Kidney epithelial cell (primary cell): ENCODE measurements around the gene BCAR1. TPM values are rescaled to one million over a fixed set of nuclear protein-coding genes. Genes with fewer than 3 reads are reported as not detected.
"Not testable (repeated sequence)": the region's sequence is repeated elsewhere in the genome, so short reads cannot be mapped to it uniquely, and the experiment has no call there.

Experiments used
- DNase-seq: peaks from one replicate; pipeline ENCODE4 v3.0.0-alpha.2; 2010; ENCODE audit warnings: low read depth
- H3K27me3 ChIP-seq: 2 replicates; pipeline ENCODE4 v1.6.0; 2011; ENCODE audit warnings: low read length; ENCODE audit not compliant: control insufficient read depth, insufficient read depth
- H3K36me3 ChIP-seq: 2 replicates; pipeline ENCODE4 v1.5.1; 2011; ENCODE audit warnings: low read length; ENCODE audit not compliant: control insufficient read depth, insufficient read depth
- H3K4me3 ChIP-seq: 2 replicates; pipeline ENCODE4 v1.5.1; 2011; ENCODE audit warnings: low read depth, mild to moderate bottlenecking, control low read depth, low read length
- total RNA-seq: library from RNA; depleted of rRNA; stranded (reverse); fragments of >200 nt; gene quantifications from 2 replicates; pipeline ENCODE4 v1.2.3, GENCODE V29; 2015
- TF ChIP-seq, protein P1 (sequence below): IDR thresholded peaks from 2 replicates; pipeline ENCODE4 v1.5.1; 2011; ENCODE audit warnings: mild to moderate bottlenecking, moderate library complexity, low read length, control low read depth, inconsistent platforms; ENCODE audit not compliant: insufficient read depth, poor library complexity, severe bottlenecking

The BCAR1 gene
- total RNA-seq, 1 donor from 2014 or later: 93.8 TPM

DNA sequence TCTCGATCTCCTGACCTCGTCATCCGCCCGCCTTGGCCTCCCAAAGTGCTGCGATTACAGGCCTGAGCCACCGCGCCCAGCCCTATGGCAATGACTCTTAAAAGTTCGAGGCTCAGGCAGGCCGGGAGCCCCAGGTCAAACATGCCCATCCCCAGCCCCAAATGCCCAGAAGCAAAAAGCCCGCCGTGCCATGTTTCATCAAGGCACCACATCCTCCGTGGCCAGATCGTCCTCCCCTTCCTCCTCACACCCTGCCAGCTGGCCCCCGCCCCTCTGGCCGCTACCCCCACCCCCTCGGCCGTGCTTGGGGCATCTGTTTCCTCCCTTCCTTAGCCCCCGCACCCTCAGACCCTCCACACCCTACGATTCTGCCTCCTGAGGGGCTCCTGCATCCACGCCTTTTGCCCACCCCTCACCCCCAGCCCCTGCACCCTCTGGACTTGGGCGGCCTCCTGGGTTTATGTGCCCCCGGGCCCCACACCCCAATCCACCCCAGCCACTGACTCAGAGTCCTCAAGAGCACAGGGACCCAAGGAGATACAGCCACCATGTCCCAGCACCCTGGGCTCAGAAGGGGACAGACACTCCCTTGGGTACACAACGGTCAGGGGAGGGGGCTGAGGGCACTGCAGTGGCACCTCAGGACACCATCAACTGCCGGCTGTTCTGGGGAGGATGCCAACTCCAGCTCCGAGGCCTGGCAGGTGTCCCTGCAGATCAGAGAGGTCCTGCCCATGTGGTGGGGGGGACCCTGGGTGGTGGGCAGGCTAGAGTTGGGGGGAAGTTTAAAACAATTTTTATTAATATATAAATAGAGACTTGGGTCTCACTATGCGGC is 25.5 kb downstream of the BCAR1 start:
- DNase-seq: no peak
- TF ChIP-seq, protein P1, sequence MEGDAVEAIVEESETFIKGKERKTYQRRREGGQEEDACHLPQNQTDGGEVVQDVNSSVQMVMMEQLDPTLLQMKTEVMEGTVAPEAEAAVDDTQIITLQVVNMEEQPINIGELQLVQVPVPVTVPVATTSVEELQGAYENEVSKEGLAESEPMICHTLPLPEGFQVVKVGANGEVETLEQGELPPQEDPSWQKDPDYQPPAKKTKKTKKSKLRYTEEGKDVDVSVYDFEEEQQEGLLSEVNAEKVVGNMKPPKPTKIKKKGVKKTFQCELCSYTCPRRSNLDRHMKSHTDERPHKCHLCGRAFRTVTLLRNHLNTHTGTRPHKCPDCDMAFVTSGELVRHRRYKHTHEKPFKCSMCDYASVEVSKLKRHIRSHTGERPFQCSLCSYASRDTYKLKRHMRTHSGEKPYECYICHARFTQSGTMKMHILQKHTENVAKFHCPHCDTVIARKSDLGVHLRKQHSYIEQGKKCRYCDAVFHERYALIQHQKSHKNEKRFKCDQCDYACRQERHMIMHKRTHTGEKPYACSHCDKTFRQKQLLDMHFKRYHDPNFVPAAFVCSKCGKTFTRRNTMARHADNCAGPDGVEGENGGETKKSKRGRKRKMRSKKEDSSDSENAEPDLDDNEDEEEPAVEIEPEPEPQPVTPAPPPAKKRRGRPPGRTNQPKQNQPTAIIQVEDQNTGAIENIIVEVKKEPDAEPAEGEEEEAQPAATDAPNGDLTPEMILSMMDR: no peak

DNA sequence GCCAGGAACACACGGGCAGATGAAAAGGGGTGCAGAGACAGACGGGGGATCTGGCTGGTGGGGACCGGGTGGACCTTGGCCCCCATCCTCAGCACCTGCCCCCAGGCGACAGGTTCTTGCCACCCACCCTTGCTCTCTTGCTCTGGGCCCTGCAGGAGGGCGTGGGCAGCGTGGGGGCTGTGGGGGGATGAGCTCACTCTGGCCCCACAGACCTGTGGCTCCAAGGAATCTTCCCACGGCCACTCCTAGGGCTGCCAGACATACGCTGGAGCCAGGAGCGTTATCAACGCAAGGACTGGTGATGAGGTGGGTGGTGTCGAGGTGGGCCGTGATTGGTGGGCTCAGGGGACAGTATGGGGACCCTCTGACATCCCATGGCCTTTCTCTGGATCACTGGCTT is 26.3 kb downstream of the BCAR1 start:
- peaks cover 3% of the 10 kb centered on the region for H3K36me3 ChIP-seq
- DNase-seq: no peak
- H3K4me3 ChIP-seq: no peak overlapping the region
- H3K27me3 ChIP-seq: peaks cover 6% of the 10 kb centered on the region
- TF ChIP-seq, protein P1: no peak

More for the DNA sequence above, 25.5 kb downstream of the BCAR1 start:
- peaks cover 5% of the 10 kb centered on the region for H3K36me3 ChIP-seq
- no peak overlapping the region for H3K4me3 ChIP-seq
- peaks cover 6% of the 10 kb centered on the region for H3K27me3 ChIP-seq

DNA sequence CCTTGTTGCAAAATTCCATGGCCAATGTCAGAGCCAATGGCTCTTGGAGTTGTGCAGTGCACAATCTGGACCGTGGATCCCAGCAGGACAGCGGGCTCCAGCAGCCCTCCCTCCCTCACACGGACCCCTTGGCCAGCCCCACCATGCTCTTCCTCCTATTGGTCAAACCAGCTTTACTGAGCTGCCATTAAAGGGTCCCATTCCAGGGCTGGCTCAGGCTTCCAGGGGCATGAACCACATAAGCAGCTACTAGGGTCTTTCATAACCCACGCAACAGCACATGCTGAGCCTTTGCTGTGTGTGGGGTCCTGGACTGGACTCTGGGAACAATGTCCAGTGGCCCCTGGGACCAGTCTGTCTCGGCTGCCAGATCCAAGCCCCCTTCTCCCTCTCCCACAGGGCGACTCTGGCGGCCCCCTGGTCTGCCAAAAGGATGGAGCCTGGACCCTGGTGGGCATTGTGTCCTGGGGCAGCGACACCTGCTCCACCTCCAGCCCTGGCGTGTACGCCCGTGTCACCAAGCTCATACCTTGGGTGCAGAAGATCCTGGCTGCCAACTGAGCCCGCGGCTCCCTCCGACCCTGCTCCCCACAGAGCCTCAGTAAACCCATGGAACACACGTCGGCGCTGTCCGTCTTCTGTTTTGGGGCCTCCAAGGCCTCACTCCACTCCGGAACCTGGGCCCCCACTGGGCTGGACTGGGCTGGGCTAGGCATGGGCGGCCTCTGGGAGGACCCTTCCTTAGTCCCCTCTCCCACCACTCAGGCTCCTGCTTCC is 26.9 kb downstream of the BCAR1 start:
- TF ChIP-seq, protein P1: no peak
- peaks cover 6% of the 10 kb centered on the region for H3K27me3 ChIP-seq
- H3K36me3 ChIP-seq: peaks cover 3% of the 10 kb centered on the region
- no peak for DNase-seq
- no peak overlapping the region for H3K4me3 ChIP-seq

DNA sequence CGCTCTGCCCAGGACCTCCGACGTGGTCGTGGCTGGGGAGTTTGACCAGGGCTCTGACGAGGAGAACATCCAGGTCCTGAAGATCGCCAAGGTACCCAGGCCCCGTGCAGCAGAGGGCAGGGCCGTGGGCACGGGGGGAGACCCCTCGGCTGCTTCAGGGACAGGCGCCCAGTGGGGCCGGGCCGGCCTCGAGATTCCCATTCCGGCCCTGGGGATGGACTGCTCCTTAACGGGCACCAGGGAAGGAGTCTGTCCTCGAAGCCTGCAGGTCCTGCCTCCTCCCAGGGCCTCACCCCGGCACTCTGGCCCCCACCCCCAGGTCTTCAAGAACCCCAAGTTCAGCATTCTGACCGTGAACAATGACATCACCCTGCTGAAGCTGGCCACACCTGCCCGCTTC is 28.3 kb downstream of the BCAR1 start:
- not testable (repeated sequence) for DNase-seq, H3K36me3 ChIP-seq, H3K4me3 ChIP-seq, H3K27me3 ChIP-seq

DNA sequence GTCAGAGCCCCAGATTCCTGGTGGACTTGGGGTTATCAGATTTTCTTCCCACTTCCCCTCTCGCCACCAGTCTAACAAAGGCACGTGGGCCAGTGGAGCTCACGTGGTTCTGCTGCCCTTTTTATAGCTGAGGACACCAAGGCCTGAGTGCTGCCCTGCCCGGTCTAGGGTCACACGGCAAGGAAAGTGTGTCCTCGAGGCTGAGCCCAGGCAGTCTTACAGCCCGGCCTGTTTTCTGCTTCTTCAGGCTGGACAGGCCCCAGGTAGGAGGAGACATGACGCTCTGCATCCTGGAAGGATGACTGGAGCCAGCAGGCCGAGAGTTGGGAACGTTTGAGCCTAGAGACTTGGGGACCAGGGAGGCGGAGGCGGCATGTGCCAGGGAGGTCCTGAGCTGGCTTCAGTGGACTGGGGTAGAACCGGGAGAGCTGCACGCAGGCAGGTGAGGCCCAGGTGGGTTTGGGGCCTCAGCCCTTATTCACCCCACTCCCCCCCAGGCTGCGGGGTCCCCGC is 29.1 kb downstream of the BCAR1 start:
- Histone ChIP-seq H3K27me3 (peaks cover 6% of the 10 kb centered on the region), H3K4me3 (no peak overlapping the region), H3K36me3 (no peaks in the 10 kb centered on the region)
- TF ChIP-seq, protein P1: no peak
- no peak for DNase-seq

DNA sequence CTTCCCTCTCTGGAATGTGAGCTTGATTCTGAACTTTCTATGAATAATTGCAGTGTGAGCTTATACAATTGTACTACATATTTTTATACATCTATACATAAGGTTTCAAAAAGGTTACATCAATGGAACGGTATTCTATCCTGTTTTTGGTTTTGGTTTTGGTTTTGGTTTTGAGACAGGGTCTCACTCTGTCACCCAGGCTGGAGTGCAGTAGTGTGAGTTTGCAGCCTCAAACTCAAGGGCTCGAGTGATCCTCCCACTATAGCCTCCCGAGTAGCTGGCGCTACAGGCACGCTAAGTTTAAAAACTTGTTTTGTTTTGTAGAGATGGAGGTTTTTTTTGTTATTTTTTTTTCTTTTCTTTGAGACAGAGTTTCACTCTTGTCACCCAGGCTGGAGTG is 31.6 kb downstream of the BCAR1 start:
- DNase-seq: no peak
- TF ChIP-seq, protein P1: no peak
- no peak overlapping the region for H3K4me3 ChIP-seq
- peaks cover 6% of the 10 kb centered on the region for H3K27me3 ChIP-seq
- H3K36me3 ChIP-seq: no peaks in the 10 kb centered on the region
